Measurements from ENCODE around the gene CCDC106. TPM values are rescaled to one million over a fixed set of nuclear protein-coding genes. Genes with fewer than 3 reads are reported as not detected.

Gene CCDC106
- polyA plus RNA-seq, 1 donor (not counting 4 experiments of a cell fraction or from before 2014, with no cell fraction given) = 3.1 TPM

GRCh38 chr19:55654868-55655647 lies 7.0 kb downstream of the CCDC106 start, which contains the start of gene U2AF2:
Gene U2AF2, plus strand, starts transcription at chr19:55655035. Its CDS starts 70 bp downstream, at chr19:55655105.
- Histone ChIP-seq H4K20me1 (ENCODE audit: control insufficient read depth, extremely low read depth, insufficient read depth, low read length) (peaks cover 33% of the 10 kb centered on the region), H3K9ac (ENCODE audit: control insufficient read depth, extremely low read depth, insufficient read depth, low read length) (peak within 1 kb of the TSS; percentile 98), H3K4me1 (ENCODE audit: control insufficient read depth, extremely low read depth, insufficient read depth, low read length) (peaks cover 19% of the 10 kb centered on the region), H2AFZ (ENCODE audit: control insufficient read depth, low read length) (peak within 1 kb of the TSS; percentile 99), H3K27ac (ENCODE audit: control insufficient read depth, insufficient read depth, low read length) (peak within 1 kb of the TSS; percentile 99), H3K36me3 (ENCODE audit: control insufficient read depth in 2 of 2, extremely low read depth in 1 of 2, insufficient read depth in 2 of 2, low read length in 2 of 2) (peaks cover 11 to 22% of the 10 kb centered on the region in 2 experiments), H3K4me2 (ENCODE audit: control insufficient read depth, extremely low read depth, insufficient read depth, low read depth, low read length) (peak within 1 kb of the TSS; percentile 94), H3K4me3 (ENCODE audit: control insufficient read depth in 2 of 3, extremely low read depth in 1 of 3, insufficient read depth in 2 of 3, low read depth in 1 of 3, low read length in 3 of 3) (peak within 1 kb of the TSS; percentile 87 to 99 (median 99)), H3K9me1 (ENCODE audit: control insufficient read depth, extremely low read depth, insufficient read depth, low read length) (no peaks in the 10 kb centered on the region), H3K79me2 (ENCODE audit: control insufficient read depth, insufficient read depth, low read length) (peaks cover 52% of the 10 kb centered on the region), H3K27me3 (ENCODE audit: control insufficient read depth, extremely low read depth, insufficient read depth, low read length) (no peaks in the 10 kb centered on the region), H3K9me3 (ENCODE audit: control insufficient read depth, low read depth, low read length) (no peaks in the 10 kb centered on the region)
- FAIRE-seq (no peak), DNase-seq (ENCODE audit: low read depth, low spot score) (peak; percentile 66)
- no peak for TF ChIP-seq CTCF (optimal IDR thresholded peaks at IDR 0.05 in 1 of 3, IDR thresholded peaks at IDR 0.05 in 1 of 3, conservative IDR thresholded peaks at IDR 0.05 in 1 of 3; ENCODE audit: extremely low read depth in 1 of 3, insufficient read depth in 2 of 3, low read length in 3 of 3)
- TF ChIP-seq EZH2 (IDR thresholded peaks at IDR 0.05; ENCODE audit: low read length) = no peak
- dilution Hi-C loops (cut with MboI; ENCODE audit: extremely low pct_ligation_motif_present, low sequenced_read_pairs) = no loop called here

GRCh38 chr19:55655648-55656040 lies 7.6 kb downstream of the CCDC106 start:
- DNase-seq (ENCODE audit: low read depth, low spot score) (no peak), FAIRE-seq (no peak)
- Histone ChIP-seq H3K4me3 (ENCODE audit: control insufficient read depth in 2 of 3, extremely low read depth in 1 of 3, insufficient read depth in 2 of 3, low read depth in 1 of 3, low read length in 3 of 3) (peak overlapping the region; percentile 87 to 99 (median 99)), H3K9me1 (ENCODE audit: control insufficient read depth, extremely low read depth, insufficient read depth, low read length) (no peaks in the 10 kb centered on the region), H3K9ac (ENCODE audit: control insufficient read depth, extremely low read depth, insufficient read depth, low read length) (peak overlapping the region; percentile 98), H3K79me2 (ENCODE audit: control insufficient read depth, insufficient read depth, low read length) (peaks cover 58% of the 10 kb centered on the region), H3K9me3 (ENCODE audit: control insufficient read depth, low read depth, low read length) (no peaks in the 10 kb centered on the region), H4K20me1 (ENCODE audit: control insufficient read depth, extremely low read depth, insufficient read depth, low read length) (peaks cover 34% of the 10 kb centered on the region), H2AFZ (ENCODE audit: control insufficient read depth, low read length) (peak overlapping the region; percentile 40), H3K27me3 (ENCODE audit: control insufficient read depth, extremely low read depth, insufficient read depth, low read length) (no peaks in the 10 kb centered on the region), H3K36me3 (ENCODE audit: control insufficient read depth in 2 of 2, extremely low read depth in 1 of 2, insufficient read depth in 2 of 2, low read length in 2 of 2) (peaks cover 15 to 28% of the 10 kb centered on the region in 2 experiments), H3K4me1 (ENCODE audit: control insufficient read depth, extremely low read depth, insufficient read depth, low read length) (peaks cover 19% of the 10 kb centered on the region), H3K4me2 (ENCODE audit: control insufficient read depth, extremely low read depth, insufficient read depth, low read depth, low read length) (peak overlapping the region; percentile 94), H3K27ac (ENCODE audit: control insufficient read depth, insufficient read depth, low read length) (peak overlapping the region; percentile 95)
- no peak for TF ChIP-seq CTCF (optimal IDR thresholded peaks at IDR 0.05 in 1 of 3, IDR thresholded peaks at IDR 0.05 in 1 of 3, conservative IDR thresholded peaks at IDR 0.05 in 1 of 3; ENCODE audit: extremely low read depth in 1 of 3, insufficient read depth in 2 of 3, low read length in 3 of 3)
- no peak for TF ChIP-seq EZH2 (IDR thresholded peaks at IDR 0.05; ENCODE audit: low read length)
- dilution Hi-C loops (cut with MboI; ENCODE audit: extremely low pct_ligation_motif_present, low sequenced_read_pairs) = no loop called here

All from keratinocyte (primary cell).